Stimulated activated CD4-positive, alpha-beta T cell treated with anti-CD3 and anti-CD28 coated beads, TNF-alpha, amount 100 ng/mL, for 4 hours (primary cell): ENCODE measurements around the gene ABCF1.
"Not testable (repeated sequence)": the region's sequence is repeated elsewhere in the genome, so short reads cannot be mapped to it uniquely, and the experiment has no call there.

Experiments
- DNase-seq, 3 experiments: peaks; one replicate each; pipeline ENCODE4 v3.0.0-alpha.2; 2020; ENCODE audit warnings: low read depth in 3 of 3

ABCF1 gene

DNA sequence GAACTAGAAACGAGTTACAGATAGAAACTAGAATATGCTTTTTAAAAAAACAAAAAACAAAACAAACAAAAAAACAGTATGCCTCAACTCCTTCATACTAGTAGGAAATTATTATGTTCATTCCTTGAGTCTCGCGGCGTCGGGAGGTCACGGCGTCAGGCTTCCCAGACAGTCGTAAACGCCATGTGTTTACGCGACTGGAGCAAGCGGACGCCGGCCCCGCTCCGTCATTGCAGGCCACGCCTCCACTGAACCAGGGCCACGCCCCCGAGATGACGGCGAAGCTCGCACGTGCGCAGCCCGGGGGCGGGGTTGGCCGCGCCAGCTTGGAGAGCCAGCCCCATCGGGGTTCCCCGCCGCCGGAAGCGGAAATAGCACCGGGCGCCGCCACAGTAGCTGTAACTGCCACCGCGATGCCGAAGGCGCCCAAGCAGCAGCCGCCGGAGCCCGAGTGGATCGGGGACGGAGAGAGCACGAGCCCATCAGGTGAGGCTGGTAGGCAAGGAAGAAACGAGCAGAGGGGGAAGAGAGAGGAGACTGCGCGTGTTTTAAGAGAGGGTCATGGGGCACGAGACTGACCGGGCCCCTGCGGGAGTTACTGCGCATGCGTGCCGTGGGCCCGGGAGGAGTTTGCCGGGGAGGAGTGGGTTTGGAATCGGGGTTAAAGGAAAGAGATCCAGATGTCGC, at the start of gene ABCF1:
Gene ABCF1, plus strand, starts transcription at position 368 of the 687 bp plus-strand sequence. Its CDS starts 46 bp downstream, at position 414.
- DNase-seq = peak; percentile 99 to 100 (median 99)

- not testable (repeated sequence) for DNase-seq
Observed at GRCh38 chr6:30521952-30522351, 49.3 kb upstream of the ABCF1 start.

DNA sequence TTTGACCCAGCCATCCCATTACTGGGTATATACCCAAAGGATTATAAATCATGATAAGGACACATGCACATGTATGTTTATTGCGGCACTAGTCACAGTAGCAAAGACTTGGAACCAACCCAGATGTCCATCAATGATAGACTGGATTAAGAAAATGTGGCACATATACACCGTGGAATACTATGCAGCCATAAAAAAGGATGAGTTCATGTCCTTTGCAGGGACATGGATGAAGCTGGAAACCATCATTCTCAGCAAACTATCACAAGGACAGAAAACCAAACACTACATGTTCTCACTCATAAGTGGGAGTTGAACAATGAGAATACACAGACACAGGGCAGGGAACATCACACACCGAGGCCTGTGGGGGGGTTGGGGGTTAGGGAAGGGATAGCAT, 44.8 kb upstream of the ABCF1 start:
- DNase-seq = not testable (repeated sequence)

GRCh38 chr6:30529349-30529875, 41.8 kb upstream of the ABCF1 start:
- DNase-seq = peak in 1 of 3 experiments; percentile 27

GRCh38 chr6:30530014-30530413, 41.2 kb upstream of the ABCF1 start:
- no peak for DNase-seq

- no peak for DNase-seq
Observed at GRCh38 chr6:30533460-30534294, 37.6 kb upstream of the ABCF1 start.

DNA sequence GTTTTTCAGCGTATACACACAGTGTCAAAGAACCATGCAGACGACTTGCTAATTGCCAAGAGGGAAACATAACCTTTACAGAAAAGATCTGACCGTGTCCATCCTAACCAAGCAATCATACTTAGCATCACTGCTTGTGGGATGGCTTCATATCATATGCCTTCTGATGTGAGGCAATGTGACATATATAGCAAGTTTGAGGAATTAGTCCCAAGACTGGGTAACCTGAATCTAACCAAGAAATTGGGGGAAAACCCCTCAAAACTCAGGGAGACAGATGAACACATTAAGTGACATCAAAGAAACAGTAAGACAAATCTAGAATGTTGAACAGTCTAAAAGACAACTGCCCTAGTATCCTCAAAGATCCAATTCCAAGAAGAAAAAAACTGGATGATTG, 33.3 kb upstream of the ABCF1 start:
- DNase-seq = no peak

GRCh38 chr6:30541515-30542403, 29.5 kb upstream of the ABCF1 start:
- DNase-seq = peak in 2 of 3 experiments; percentile 55 to 66

- DNase-seq = no peak
Observed at GRCh38 chr6:30542404-30542725, 28.9 kb upstream of the ABCF1 start.

DNA sequence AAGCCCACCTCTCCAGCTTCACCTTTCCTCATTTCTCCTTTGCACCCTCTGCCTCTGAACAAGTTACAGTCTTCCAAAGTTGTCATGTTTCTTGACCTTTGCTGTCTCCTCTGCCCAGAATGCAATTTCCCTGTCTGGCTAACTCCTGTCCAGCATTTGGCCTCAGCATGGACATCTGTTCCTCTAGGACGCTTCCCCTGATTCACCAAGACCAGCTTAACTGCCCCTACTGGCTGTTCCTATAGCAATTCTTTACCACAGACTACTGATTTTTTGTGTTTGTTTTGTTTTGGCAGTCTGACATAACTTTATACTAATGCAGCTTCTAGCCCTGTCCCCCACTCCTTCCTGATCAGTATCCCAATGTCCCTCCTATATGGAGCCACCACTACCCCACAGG, 28.3 kb upstream of the ABCF1 start:
- no peak for DNase-seq

- DNase-seq = no peak
Observed at GRCh38 chr6:30543821-30544220, 27.4 kb upstream of the ABCF1 start.

- DNase-seq = no peak
Observed at GRCh38 chr6:30544666-30545272, 26.5 kb upstream of the ABCF1 start.

GRCh38 chr6:30547454-30547853, 23.8 kb upstream of the ABCF1 start:
- no peak for DNase-seq

GRCh38 chr6:30548375-30548774, 22.9 kb upstream of the ABCF1 start:
- DNase-seq = no peak

- DNase-seq = no peak
Observed at GRCh38 chr6:30554404-30554803, 16.8 kb upstream of the ABCF1 start.

DNA sequence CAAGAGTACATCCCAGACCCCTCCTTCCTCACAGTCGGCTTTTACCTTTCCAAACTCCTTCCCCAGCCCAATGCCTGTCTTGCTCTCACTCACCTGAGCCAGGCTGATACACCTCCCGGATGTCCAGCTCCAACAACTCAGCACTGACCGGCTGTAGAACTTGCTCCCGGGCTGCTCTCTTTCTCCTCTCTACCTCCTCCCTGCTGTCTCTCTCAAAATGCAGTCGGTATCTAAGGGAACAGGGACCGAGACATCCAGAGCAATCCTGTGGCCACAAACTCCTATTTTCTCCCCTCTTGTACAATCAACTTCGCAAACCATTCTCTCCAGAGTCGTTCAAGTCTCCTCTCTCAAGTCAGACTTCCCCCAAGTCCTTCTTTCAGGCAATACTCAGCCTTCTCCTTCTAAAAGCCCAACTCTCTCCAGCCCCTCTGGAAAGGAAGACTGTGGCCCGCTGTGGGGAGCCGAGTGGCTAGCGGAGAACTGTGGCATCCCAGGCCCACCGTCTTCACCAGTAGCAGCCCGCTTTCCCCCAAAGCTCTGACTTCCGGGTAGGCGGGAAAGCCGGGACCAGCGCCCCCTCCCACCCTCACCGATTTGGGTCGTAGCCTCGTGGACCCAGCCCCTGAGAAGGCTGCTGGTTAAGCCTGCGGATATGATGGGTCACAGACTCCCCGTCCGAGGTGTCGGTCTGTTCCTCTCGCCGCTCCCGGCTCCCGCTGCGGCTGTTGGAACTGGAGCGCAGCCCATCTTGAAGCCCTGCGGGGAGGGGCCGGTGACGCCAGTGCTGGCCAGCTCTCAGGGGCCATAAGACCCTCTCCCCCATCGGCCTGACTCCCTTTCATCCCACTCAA, 16.1 kb upstream of the ABCF1 start:
- DNase-seq = peak in 1 of 3 experiments; percentile 8

DNA sequence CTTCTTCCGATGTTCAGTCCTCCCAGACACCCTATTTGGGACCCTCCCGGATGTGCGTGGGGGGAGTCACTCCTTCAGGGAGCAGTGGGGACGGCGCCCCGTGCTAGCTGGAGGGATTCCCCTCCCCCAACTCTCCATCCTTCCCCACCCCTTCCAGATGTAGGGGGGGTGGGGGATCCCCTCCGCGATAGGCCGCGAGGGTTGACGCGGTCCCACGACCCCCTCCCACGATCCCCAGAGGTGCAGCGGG, 15.5 kb upstream of the ABCF1 start:
- no peak for DNase-seq

GRCh38 chr6:30556066-30556905, 15.0 kb upstream of the ABCF1 start, which contains the start of gene GNL1:
GNL1 (minus strand) TSS chr6:30556489; CDS start chr6:30556203, 286 bp downstream.
- peak; percentile 99 to 100 (median 99) for DNase-seq

DNA sequence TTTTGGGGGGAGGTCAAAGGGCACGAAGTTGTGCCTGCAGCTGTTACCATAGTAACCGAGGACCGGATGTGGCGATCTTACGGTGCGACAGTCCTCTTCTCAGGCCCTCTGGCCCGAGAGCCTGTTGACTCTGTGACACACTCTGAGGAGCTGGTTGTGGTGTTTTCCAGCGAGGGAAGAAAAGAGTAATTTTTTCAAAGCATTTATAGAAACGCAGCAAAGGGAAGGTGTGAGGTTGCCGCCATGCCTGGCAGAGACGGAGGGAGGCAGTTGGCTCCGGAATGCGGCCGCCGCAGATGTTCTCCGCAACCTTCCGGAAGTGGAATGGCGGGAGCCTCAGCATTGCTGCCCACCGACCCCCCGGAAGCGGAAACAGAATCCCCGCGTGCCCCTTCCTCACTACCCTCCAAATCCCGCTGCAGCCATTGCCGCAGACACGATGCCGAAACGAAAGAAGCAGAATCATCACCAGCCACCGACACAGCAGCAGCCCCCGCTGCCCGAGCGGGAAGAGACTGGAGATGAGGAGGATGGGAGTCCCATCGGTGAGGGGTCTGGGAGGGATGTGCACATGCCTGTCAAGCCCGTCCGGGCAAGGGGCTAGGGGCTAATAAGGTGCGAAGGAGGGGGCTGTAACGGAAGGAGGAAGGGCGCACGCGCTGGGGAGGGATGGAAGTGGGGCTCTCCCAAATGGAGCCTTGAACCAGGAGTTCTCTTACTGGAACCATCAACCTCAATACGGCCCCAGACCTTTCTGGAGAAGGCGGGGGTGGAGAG, 14.1 kb upstream of the ABCF1 start, which contains the start of gene PRR3:
Gene PRR3, plus strand, starts transcription at position 390 of the 777 bp plus-strand sequence. Its CDS starts 50 bp downstream, at position 440.
- DNase-seq = peak; percentile 52 to 67 (median 66)
